Measurements from ENCODE around the gene SCD5.
"Not testable (repeated sequence)": the region's sequence is repeated elsewhere in the genome, so short reads cannot be mapped to it uniquely, and the experiment has no call there.

Gene SCD5

GRCh38 chr4:82798168-82799005, at the start of gene SCD5:
TSS of gene SCD5 (minus strand) at chr4:82798796. CDS start at chr4:82798537, 259 bp downstream.
- peak; percentile 29 for DNase-seq (ENCODE audit: low read depth)

GRCh38 chr4:82842593-82842992, 44.0 kb upstream of the SCD5 start:
- no peak for DNase-seq (ENCODE audit: low read depth)

DNA sequence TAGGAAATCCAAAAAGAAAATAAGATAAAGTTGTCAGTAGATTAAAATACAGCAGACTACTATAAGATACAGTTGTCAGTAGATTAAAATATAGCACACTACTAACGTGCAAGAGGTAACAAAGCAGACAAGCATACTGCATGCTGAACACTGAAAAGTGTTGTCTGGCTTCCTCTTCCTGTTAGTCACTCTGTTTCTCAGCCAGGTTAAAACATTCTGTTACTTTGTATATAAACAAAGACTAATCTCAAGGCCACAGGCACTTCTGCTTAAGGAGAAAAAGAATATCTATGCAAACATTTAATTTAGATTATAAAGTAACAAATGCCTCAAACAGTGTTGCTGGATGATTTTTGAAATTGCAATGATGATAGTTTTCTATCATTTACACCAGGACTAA, 41.0 kb upstream of the SCD5 start:
- no peak for DNase-seq (ENCODE audit: low read depth)

GRCh38 chr4:82833696-82834313, 35.2 kb upstream of the SCD5 start:
- DNase-seq (ENCODE audit: low read depth) = no peak

- not testable (repeated sequence) for DNase-seq (ENCODE audit: low read depth)
These were observed 34.5 kb upstream of the SCD5 start for GRCh38 chr4:82833060-82833459.

DNA sequence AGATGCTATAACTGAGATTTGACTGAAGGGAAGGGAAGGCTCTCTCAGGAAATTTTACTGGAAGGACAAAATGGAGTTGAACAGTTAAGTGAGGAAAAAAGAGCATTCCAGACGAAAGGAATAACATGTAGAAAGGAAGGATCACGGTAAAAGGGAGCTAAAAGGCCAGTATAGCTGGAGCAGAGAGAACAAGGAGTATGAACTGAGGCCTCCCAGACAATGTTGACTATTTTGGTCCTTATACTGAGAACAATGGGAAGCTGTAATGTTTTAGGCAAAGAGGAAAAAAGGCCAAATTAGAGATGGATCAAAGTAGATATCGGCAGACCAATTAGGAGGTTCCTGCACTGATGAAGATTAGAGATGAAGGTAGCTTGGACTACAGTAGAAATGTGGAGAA, 26.8 kb upstream of the SCD5 start:
- DNase-seq (ENCODE audit: low read depth) = no peak

DNA sequence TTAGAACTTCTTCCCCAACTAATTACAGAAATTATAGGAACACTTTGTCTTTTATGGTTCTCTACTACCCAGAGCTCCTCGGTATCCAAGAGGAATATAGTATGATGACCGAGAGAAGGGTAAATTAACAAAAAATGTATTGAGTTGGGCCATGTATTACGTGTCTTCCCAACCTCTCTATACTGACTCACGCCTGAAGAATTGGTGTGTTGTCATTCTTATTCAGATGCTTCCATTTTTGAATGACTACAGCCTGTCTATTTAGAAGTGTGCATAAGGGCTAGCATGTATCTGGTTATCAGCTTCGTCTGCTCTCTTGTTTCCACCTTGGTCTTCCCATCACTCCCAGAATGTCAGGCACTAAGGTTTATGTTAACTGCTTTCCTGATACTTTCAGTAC, 24.5 kb upstream of the SCD5 start:
- DNase-seq (ENCODE audit: low read depth) = no peak

- DNase-seq (ENCODE audit: low read depth) = no peak
These were observed 22.1 kb upstream of the SCD5 start for GRCh38 chr4:82820689-82821088.

DNA sequence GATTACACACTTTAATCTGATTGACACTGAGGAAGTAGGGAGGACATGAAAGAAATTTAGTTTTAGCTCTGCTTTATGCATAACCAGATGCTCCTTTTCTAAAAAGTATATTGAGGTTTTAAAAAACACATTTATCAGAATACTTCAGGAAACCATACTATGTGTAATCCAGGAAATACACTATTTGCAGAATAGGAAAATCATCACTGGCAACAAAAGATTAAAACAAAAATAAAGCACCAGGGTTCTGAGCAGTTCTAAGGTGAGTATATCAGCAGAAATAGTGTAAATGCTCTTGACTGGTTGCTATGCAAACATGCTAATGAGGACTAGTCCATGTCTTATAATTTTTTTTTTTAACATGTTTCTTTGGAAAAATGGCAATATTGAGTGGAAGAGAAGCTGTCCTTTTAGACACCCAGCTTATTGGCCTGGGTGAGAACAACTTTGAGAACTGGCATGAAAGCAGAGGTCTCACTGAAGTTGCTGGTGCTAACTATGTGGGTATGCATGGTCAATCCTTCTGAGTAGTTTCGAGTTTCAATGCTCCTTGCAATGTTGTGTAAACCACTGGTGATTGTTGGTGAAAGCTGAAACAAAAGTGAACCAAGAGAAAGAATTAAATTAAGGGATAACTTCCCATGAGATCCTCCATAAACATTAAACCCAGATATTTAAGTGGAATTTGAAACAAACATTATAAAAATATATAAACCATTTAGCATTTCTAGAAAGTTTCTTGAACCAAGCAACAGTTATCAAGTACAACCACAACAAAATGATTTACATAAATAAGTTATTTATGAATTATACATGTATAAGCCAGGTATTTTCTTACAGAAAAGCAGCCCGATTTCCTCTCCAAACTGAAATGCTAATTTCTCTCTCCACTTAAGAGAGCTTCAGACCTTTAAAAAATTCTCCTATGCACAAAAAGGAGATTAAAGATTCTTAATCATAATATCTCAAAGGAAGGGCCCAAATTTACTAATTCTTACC, 20.4 kb upstream of the SCD5 start:
- DNase-seq (ENCODE audit: low read depth) = no peak

- not testable (repeated sequence) for DNase-seq (ENCODE audit: low read depth)
These were observed 18.3 kb upstream of the SCD5 start for GRCh38 chr4:82816874-82817273.

GRCh38 chr4:82814034-82814433, 15.4 kb upstream of the SCD5 start:
- no peak for DNase-seq (ENCODE audit: low read depth)

- DNase-seq (ENCODE audit: low read depth) = no peak
These were observed 13.3 kb upstream of the SCD5 start for GRCh38 chr4:82811838-82812341.

DNA sequence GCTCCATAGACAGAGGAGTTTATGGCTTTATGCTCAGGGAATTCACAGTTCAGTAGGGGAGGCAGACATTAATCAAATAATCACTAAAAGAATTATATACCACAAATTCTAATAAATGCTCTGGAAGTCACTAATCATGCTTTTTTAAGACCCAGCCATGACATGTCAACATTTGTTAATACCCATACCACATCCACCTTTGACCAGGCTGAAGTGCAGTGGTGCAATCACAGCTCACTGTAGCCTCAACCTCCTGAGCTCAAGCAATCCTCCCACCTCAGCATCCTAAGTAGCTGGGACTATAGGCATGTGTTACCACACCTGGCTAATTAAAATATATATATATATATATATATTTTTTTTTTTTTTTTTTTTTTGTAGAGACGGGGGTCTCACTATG, 12.8 kb upstream of the SCD5 start:
- no peak for DNase-seq (ENCODE audit: low read depth)

GRCh38 chr4:82810176-82810575, 11.6 kb upstream of the SCD5 start:
- no peak for DNase-seq (ENCODE audit: low read depth)

DNA sequence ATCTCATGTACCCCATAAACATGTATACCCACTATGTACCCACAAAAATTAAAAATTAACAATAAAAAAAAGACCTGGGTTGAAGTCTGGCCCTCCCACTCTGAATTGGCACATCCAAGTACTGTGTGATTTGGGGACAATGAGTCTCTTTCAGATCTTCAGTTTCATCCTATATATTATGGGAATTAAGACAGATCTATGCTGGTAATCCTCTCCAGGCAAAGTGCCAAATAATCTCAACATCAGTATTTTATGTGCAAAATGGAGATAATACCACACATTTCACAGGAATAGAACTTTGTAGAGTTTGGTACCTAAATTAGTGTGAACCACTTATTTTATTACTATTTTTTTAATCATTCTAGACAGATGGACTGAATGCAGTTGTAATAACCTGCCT, 11.0 kb upstream of the SCD5 start:
- DNase-seq (ENCODE audit: low read depth) = no peak

DNA sequence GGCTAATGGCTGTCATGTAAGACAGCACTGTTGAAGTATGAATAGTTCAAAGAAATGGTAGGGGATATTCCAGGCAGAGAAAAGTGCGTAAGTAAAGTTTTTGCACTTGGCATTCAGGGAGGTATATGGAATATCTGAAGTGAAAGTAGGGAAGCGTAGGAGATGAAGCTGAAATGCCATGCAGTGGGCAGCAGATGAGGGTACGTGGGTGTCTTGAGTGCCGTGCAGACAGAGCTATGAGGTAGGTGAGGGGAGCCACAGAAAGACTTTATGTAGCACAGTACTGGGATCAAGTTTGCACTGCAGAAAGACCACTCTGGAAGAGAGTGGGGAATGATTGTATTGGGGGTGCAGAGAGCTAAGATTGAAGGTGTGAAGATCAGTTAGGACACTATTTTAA, 5.2 kb upstream of the SCD5 start:
- DNase-seq (ENCODE audit: low read depth) = no peak

DNA sequence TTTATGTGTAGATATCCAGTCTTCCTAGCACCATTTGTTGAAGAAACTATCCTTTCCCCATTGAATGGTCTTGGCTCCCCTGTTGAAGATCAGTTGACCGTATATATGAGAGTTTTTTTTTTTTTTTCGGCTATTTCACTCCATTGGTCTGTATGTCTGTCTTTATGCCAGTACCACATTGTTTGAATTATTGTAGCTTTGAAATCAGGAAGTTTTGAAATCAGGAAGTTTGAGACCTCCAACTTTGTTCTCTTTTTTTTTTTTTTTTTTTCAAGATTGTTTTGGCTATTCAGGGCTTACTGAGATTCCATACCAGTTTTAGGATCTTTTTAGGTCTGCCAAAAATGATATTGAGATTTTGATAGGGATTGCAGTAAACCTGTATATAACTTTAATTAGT, 4.3 kb upstream of the SCD5 start:
- no peak for DNase-seq (ENCODE audit: low read depth)

DNA sequence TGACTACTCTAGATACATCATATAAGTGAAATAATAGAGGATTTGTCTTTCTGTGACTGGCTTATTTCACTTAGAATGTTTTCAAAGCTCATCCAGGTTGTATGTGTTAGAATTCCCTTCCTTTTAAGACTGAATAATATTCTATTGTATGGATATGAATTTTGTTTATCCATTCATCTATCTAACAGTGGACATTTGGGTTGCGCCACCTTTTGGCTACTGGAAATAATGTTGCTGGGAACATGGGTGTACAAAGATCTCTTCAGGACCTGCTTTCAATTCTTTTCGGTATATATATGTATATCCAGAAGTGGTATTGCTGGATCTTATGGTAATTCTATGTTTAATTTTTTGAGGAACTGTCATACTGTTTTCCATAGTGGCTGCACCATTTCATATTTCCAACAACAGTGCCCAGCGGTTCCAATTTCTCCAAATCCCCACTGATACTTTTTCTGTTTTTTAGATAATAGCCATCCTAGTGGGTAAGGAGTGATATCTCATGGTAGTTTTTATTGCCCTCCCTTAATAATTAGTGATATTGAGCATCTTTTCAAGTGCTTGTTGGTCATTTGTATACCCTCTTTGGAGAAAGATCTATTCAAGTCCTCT, 3.4 kb upstream of the SCD5 start:
- no peak for DNase-seq (ENCODE audit: low read depth)

GRCh38 chr4:82799006-82799881, 648 bp upstream of the SCD5 start:
- no peak for DNase-seq (ENCODE audit: low read depth)

DNA sequence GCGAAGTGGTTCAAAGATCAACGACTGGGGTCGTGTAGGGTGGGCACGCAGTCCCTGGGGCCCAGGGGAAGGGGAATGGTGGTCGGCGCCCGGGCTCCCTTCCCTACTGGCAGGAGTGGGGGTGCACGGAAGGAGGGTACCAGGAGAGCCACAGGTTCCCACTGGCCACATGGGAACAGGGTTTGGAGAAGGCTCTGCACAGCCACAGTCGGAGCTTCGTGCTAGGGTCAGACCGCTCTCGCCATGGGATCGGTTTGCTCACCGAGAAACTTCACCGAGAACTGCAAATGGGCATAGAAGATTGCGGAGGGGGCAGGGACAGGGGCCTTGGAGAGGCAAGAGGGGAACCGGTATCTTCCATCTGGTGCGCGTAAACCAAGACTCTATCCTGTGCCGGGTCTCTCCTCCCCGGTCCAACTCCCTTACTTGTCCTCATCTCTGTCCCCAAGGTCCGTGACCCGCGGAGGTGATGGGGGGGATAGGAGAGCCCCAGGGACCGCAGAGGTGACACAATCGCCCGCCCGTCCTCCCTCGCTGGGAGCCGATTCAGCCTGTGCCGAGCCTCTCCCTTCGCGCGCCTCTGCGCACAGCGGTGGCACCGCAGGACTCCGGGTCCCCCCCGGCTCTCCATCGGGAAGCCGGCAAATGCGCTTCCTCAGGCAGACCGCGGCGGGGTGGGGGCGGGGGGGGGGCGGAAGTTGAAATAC, 1.0 kb downstream of the SCD5 start:
- DNase-seq (ENCODE audit: low read depth) = no peak

Data from stimulated activated CD8-positive, alpha-beta memory T cell treated with anti-CD3 and anti-CD28 coated beads, Interleukin-7, amount 100 ng/mL, for 24 hours (primary cell).